Body of pancreas (tissue), 4 donors: ENCODE data around the gene NT5DC3. TPM values are rescaled to one million over a fixed set of nuclear protein-coding genes. Genes with fewer than 3 reads are reported as not detected.
"Not testable (repeated sequence)": the region's sequence is repeated elsewhere in the genome, so short reads cannot be mapped to it uniquely, and the experiment has no call there.

Experiments
- ATAC-seq: fragments of 150-250 bp; one replicate; pipeline ENCODE4 v1.9.1; 2016
- DNase-seq, 4 donors: peaks; one replicate each; pipeline ENCODE4 v3.0.0-alpha.2; 2019
- H3K27ac ChIP-seq, 4 donors: fragments of 200-600 bp; sonication (generic); 1 replicate in 3 of 4; 2 replicates in 1 of 4; pipeline versions ENCODE4 v1.5.1 to v1.6.1; 2016 to 2019; ENCODE audit warnings: mild to moderate bottlenecking in 1 of 4, mixed read lengths in 1 of 4, moderate library complexity in 1 of 4
- H3K27me3 ChIP-seq, 2 donors: fragments of 200-600 bp; sonication (generic); one replicate each; pipeline ENCODE4 v1.6.0; 2016; ENCODE audit warnings: mild to moderate bottlenecking in 1 of 2
- H3K36me3 ChIP-seq, 2 donors: fragments of 200-600 bp; sonication (generic); replicated peaks in 1 of 2; 2 replicates each; pipeline ENCODE4 v1.5.1; 2016; ENCODE audit warnings: low read depth in 2 of 2; ENCODE audit not compliant: insufficient read depth in 1 of 2
- H3K4me1 ChIP-seq: fragments of 200-600 bp; sonication (generic); one replicate; pipeline ENCODE4 v1.6.0; 2016
- H3K4me3 ChIP-seq, 2 donors: fragments of 200-600 bp; sonication (generic); 1 replicate in 1 of 2; 2 replicates in 1 of 2; pipeline ENCODE4 v1.5.1; 2016 to 2019
- H3K9me3 ChIP-seq, 3 donors: fragments of 200-600 bp; sonication (generic); 1 replicate in 2 of 3; 2 replicates in 1 of 3; pipeline ENCODE4 v1.5.1; 2016
- POLR2A ChIP-seq, 3 donors: fragments of 450-650 bp; IDR thresholded peaks; one replicate each; pipeline ENCODE4 v1.6.1; 2016; ENCODE audit warnings: antibody characterized with exemption in 3 of 3, mild to moderate bottlenecking in 2 of 3
- WGBS, 2 donors: methylation state at CpG; one replicate each; pipeline ENCODE4 v1.1.5; 2017; 5-methylcytosine and 5-hydroxymethylcytosine counted together
- intact Hi-C: fragments of 100-400 bp; cut with DNase I; formaldehyde crosslinking; loops from one replicate; pipeline ENCODE4 v1.15.1; 2023
- total RNA-seq, 2 donors: library from RNA; depleted of rRNA; stranded (reverse); fragments of >200 nt; gene quantifications; one replicate each; pipeline ENCODE4 v1.1.0, GENCODE V29; 2016
- TF ChIP-seq, protein P1 (sequence below), 7 experiments: fragments of 450-650 bp in 4 of 7; fragments of 200-600 bp in 3 of 7; sonication (generic) in 3 of 7; IDR thresholded peaks; one replicate each; pipeline ENCODE4 v1.5.1; 2016 to 2019; ENCODE audit warnings: antibody characterized with exemption in 7 of 7

Gene NT5DC3
- total RNA-seq, 2 donors from 2014 or later = 5.2 to 14.5 TPM

DNA sequence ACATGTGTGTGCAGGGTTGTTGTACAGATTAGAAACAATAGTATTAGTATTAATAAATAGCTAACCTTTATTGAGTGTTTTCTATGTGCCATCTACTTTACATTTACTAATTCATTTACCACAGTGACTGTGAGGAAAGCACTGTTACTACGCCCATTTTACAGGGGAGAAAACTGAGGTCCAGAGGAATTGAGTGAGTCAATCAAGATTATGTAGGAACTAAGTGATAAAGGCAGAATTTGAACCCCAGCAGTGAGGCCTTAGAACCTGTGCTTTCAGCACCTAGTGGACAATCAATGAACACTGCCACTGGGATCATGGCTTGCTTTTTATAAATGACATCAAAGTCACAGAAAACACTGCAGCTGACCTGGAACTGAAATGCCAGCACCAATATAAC is 28.2 kb downstream of the NT5DC3 start:
- Histone ChIP-seq H3K27ac (no peak overlapping the region), H3K4me3 (no peak overlapping the region), H3K36me3 (no peaks in the 10 kb centered on the region), H3K4me1 (peaks cover 10% of the 10 kb centered on the region), H3K9me3 (no peaks in the 10 kb centered on the region), H3K27me3 (no peaks in the 10 kb centered on the region)
- TF ChIP-seq, protein P1, sequence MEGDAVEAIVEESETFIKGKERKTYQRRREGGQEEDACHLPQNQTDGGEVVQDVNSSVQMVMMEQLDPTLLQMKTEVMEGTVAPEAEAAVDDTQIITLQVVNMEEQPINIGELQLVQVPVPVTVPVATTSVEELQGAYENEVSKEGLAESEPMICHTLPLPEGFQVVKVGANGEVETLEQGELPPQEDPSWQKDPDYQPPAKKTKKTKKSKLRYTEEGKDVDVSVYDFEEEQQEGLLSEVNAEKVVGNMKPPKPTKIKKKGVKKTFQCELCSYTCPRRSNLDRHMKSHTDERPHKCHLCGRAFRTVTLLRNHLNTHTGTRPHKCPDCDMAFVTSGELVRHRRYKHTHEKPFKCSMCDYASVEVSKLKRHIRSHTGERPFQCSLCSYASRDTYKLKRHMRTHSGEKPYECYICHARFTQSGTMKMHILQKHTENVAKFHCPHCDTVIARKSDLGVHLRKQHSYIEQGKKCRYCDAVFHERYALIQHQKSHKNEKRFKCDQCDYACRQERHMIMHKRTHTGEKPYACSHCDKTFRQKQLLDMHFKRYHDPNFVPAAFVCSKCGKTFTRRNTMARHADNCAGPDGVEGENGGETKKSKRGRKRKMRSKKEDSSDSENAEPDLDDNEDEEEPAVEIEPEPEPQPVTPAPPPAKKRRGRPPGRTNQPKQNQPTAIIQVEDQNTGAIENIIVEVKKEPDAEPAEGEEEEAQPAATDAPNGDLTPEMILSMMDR (IDR thresholded peaks at IDR 0.05) = no peak
- no peak for TF ChIP-seq POLR2A (IDR thresholded peaks at IDR 0.05)
- WGBS, 2 donors = 92 to 100% methylated on average over 1 of the region's 1 CpG
- DNase-seq (no peak), ATAC-seq (no peak)
- intact Hi-C loops = no loop called here

DNA sequence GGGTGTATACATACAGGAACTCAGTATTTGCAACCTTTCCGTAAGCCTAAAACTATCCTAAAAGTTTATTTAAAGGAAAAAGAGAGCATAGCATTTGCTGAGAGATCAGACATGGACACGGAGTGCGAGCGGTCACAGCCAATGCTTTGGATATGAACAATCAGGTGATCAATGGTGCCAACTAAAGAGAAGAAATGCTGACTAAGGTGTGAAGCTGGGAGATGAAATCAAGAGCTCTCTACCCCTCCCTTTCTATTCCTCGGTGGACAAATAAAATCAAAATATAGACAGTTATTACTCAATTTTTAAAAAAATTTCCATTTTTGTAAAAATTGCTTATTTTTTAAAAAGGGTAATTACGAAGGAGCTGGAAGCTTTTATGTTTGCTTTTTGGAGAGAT is 29.2 kb downstream of the NT5DC3 start:
- H3K4me1 ChIP-seq = peaks cover 10% of the 10 kb centered on the region

DNA sequence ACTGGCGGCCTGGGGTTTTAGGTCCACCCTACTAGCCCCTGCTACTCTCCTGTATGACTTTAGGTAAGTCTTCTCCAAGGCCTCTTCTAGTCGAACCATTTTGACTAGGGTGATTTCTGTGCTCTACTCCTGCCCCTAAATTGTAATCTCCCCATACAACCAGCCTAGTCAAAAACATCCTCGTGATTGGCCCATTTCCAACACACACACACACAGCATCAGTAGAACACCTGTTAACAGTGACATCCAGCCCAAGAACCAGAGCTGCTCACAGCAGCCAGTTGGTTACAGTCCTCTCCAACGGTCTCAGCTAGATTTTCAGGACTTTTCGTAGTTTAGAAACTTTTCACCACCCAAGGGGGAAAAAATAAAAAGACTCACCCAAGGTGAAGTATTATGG is 30.9 kb downstream of the NT5DC3 start:
- peaks cover 15% of the 10 kb centered on the region for H3K4me1 ChIP-seq
- no peak overlapping the region for H3K4me3 ChIP-seq
- ATAC-seq (no peak), DNase-seq (no peak)
- no peaks in the 10 kb centered on the region for H3K27me3 ChIP-seq
- no peak for TF ChIP-seq POLR2A (IDR thresholded peaks at IDR 0.05)
- TF ChIP-seq, protein P1 (IDR thresholded peaks at IDR 0.05) = no peak
- intact Hi-C loops = no loop called here
- 79 to 87% methylated on average over 5 of the region's 5 CpGs for whole genome bisulfite sequencing, 2 donors
- H3K9me3 ChIP-seq = no peaks in the 10 kb centered on the region
- H3K27ac ChIP-seq = no peak overlapping the region
- H3K36me3 ChIP-seq = no peaks in the 10 kb centered on the region

More for the DNA sequence above, 29.2 kb downstream of the NT5DC3 start:
- ATAC-seq (no peak), DNase-seq (no peak)
- WGBS, 2 donors = 89% methylated on average over 6 of the region's 6 CpGs
- TF ChIP-seq POLR2A (IDR thresholded peaks at IDR 0.05) = no peak
- TF ChIP-seq, protein P1 (IDR thresholded peaks at IDR 0.05) = no peak
- Histone ChIP-seq H3K27me3 (no peaks in the 10 kb centered on the region), H3K9me3 (no peaks in the 10 kb centered on the region), H3K36me3 (no peaks in the 10 kb centered on the region), H3K4me3 (no peak overlapping the region), H3K27ac (no peak overlapping the region)
- intact Hi-C loops = no loop called here

DNA sequence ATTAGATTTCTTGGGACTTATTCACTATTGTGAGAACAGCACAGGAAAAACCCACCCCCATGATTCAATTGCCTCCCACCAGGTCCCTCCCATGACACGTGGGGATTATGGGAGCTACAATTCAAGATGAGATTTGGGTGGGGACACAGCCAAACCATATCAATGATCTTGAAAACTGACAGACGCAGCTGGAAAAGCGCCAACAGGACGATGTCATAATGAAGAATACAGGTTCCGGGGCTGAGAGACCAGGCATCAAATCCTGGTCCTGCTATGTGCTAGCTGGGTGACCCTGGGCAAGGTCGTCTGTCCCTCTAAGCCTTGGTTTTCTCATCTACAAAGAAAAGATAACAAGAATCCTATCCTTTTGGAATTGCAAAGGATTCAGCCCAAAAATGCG is 31.4 kb downstream of the NT5DC3 start:
- 82 to 88% methylated on average over 7 of the region's 7 CpGs for WGBS, 2 donors
- H3K27ac ChIP-seq, H3K36me3 ChIP-seq, H3K27me3 ChIP-seq, ATAC-seq, DNase-seq, intact Hi-C loops, H3K4me3 ChIP-seq, H3K9me3 ChIP-seq: not testable (repeated sequence)
- H3K4me1 ChIP-seq = peaks cover 20% of the 10 kb centered on the region

DNA sequence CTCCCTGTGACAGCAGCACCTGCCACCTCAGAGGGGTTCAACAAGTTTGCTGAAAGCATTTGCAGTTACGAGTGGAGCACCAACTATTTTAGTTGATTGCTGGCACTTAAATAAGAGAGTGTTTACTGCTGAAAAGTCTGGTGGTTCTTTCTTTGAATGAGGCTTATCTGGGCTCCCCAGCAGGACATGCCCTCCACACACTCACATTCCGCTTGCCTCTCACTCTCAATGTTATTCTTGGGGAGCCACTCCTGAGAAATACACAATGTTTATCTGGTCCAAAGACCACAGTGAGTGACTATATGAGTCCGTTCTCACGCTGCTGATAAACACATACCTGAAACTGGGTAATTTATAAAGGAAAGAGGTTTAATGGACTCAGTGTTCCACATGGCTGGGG is 31.9 kb downstream of the NT5DC3 start:
- ATAC-seq = no peak
- Histone ChIP-seq H3K27me3 (no peaks in the 10 kb centered on the region), H3K36me3 (no peaks in the 10 kb centered on the region), H3K27ac (no peak overlapping the region), H3K9me3 (no peaks in the 10 kb centered on the region), H3K4me3 (no peak overlapping the region), H3K4me1 (peaks cover 21% of the 10 kb centered on the region)
- WGBS, 2 donors = 90 to 92% methylated on average over 4 of the region's 4 CpGs
- intact Hi-C loops = no loop called here
- no peak for DNase-seq
- TF ChIP-seq POLR2A (IDR thresholded peaks at IDR 0.05) = no peak
- TF ChIP-seq, protein P1 (IDR thresholded peaks at IDR 0.05) = no peak
